ENCODE data around the gene CHPF.

The CHPF gene

DNA sequence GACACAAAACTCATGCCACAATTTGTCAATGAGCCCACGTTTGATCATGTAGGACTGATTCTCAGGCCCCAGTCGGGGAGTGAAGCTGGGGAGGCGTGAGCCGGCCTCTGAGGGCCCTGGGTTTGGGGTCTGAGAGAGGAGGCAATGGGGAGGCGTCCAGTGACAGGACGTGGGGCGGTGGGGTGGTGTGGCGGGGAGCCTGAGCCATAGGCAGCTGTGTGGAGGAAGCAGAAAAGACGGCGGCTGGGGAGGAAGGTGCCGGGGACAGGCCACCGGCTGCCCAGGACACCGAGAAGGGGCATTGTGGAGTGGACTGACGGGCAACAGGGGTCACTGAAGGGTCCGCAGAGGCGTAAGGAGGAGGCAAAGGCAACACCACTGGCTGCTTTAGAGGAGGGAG is 7.2 kb downstream of the CHPF start:
- TF ChIP-seq, protein P1, sequence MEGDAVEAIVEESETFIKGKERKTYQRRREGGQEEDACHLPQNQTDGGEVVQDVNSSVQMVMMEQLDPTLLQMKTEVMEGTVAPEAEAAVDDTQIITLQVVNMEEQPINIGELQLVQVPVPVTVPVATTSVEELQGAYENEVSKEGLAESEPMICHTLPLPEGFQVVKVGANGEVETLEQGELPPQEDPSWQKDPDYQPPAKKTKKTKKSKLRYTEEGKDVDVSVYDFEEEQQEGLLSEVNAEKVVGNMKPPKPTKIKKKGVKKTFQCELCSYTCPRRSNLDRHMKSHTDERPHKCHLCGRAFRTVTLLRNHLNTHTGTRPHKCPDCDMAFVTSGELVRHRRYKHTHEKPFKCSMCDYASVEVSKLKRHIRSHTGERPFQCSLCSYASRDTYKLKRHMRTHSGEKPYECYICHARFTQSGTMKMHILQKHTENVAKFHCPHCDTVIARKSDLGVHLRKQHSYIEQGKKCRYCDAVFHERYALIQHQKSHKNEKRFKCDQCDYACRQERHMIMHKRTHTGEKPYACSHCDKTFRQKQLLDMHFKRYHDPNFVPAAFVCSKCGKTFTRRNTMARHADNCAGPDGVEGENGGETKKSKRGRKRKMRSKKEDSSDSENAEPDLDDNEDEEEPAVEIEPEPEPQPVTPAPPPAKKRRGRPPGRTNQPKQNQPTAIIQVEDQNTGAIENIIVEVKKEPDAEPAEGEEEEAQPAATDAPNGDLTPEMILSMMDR (IDR thresholded peaks at IDR 0.05; ENCODE audit: low read depth, low read length), result no peak
- DNase-seq (ENCODE audit: extremely low read depth, low read depth), result no peak

DNA sequence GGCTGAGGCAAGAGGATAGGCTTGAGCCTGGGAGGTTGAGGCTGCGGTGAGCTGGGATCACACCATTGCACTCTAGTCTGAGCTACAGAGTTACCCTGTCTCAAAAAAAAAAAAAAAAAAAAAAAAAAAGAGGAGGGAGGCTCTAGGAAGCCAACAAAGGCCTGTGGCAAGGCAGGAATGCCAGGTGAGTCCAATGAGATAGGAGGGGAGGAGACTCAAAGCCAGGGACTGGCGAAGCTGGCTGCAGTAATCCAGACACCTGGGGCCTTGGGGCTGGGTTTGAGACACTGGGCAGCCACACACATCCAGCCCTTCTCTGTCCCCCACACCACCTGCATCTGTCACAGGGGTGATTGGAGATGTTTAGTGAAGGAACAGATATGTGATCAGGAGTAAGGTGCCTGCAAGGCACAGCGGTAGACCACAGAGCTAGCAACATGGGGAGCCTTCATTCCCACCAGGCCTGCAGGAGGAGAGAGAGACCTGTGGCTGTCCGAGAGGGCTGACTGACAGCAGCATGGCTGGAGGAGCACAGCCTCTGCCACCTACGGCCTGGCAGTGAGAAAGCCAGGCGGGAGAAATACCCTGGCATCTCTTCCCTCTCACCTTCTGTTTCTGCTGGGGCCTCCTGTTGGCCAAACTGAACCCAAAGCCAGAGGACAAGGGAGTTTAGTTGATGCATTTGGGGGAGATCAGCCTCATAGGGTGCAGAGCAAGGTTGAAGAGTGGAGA is 9.5 kb downstream of the CHPF start:
- TF ChIP-seq, protein P1 (IDR thresholded peaks at IDR 0.05; ENCODE audit: low read depth, low read length), result no peak
- DNase-seq (ENCODE audit: extremely low read depth, low read depth), result no peak

DNA sequence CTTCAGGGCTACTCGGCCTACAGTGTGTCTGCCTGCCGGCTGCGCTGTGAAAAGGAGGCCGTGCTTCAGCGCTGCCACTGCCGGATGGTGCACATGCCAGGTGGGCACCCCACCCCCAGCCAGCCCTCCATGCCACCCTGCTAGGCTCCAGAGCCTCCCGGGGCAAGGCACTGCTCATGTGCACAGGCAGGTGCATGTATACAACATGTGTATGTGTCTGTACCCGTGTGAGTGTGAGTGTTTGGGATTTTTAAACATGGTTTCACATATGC is 11.3 kb downstream of the CHPF start:
- DNase-seq (ENCODE audit: extremely low read depth, low read depth), result no peak
- TF ChIP-seq, protein P1 (IDR thresholded peaks at IDR 0.05; ENCODE audit: low read depth, low read length), result no peak

DNA sequence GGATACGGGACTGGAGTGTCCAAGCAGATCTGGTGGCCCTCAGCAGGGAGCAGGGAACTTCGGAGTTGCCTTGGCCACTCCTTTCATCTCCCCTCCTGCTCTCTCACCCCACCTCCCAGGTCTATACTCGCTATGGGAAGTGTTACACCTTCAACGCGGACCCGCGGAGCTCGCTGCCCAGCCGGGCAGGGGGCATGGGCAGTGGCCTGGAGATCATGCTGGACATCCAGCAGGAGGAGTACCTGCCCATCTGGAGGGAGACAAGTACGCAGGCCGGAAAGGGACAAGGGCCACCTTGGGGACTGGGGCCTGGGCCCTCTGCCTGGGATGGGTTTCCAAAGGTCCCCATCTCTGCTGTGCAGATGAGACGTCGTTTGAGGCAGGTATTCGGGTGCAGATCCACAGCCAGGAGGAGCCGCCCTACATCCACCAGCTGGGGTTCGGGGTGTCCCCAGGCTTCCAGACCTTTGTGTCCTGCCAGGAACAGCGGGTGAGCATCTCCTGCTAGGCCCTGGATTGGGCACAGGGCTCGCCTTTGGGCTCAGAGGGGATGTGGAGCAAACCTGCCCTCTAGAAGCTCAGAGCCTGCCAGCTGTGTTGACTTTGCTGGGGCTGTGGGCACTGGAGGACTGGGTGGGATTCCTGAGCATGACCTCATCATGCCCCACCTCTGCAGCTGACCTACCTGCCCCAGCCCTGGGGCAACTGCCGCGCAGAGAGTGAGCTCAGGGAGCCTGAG is 11.8 kb downstream of the CHPF start:
- TF ChIP-seq, protein P1 (IDR thresholded peaks at IDR 0.05; ENCODE audit: low read depth, low read length), result no peak
- DNase-seq (ENCODE audit: extremely low read depth, low read depth), result no peak

DNA sequence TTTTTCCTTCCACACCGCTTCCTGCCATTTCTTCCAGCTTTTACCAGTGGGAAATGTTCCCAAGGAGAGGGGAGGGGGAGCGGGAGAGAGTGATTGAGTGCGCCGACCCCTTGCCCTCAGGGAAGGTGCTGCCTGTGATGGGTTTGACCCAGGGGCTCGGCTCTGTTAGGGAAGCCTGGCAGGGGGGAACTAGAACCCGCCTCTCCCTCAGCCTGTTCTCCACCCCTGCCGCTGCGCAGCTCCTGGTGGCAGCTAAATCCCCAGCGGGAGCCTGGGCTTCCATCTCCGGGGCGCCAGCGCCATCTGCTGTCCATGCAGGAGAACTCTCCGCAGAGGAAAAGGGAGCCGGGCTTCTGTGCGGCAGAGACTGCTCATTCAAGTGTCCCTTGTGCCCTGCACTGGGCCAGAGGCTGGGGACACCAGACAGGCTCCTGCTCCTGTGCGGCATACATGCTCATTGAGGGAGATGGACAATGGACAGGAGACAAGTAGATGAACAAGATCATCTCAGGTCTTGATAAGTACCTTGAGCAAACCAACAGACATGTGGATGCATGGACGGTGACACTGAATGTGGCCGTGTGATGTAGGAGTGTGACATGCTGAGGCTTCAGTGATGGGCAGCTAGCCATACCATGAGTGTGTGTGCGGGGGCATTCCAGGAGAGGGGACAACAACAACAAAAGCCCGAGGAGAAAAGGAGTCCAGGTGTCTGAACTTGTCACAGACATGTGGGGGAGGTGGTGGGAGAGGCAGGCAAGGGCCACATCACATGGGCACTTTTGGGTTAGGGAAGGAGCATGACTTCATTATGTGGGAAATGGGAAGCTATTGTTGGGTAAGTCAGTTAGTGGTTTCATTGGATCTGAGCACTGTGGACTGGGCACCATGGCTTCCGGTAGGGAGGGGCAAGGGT is 13.3 kb downstream of the CHPF start:
- DNase-seq (ENCODE audit: extremely low read depth, low read depth), result peak; percentile 53
- TF ChIP-seq, protein P1 (IDR thresholded peaks at IDR 0.05; ENCODE audit: low read depth, low read length), result peak; percentile 96

DNA sequence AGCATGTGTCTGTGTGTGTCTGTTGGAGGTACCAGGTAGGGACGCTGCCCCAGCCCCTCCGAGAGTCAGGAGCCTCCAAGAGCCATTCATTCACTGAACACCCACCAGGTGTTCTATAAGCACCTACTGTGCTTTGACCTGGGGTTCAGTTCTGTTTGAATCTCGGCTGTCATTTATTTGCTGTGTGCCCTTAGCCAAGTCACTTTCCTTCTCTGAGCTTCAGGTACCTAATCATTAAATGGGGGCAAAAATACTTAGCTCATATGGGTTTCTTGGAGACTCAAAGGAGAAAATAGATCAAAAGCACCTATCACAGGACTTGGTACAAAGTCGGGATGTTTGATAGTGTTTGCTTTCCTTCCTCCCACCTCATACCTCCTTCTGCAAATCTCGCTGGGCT is 16.1 kb downstream of the CHPF start:
- no peak for DNase-seq (ENCODE audit: extremely low read depth, low read depth)
- TF ChIP-seq, protein P1 (IDR thresholded peaks at IDR 0.05; ENCODE audit: low read depth, low read length), result no peak

DNA sequence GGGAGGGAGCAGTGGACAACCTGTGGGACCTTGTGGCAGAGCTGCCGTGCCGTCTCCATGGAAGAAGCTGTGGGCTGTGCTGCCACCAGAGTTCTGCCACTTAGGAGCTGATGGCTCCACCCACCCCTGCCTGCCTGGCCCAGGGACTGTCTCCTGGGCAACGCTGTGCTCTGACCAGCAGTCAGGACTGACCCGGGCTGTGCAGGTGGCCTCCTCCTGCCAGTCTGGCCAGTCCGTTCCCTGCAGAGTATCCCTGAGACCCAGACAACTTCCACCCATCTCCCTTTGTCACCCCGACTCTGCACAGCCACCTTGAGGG is 16.6 kb downstream of the CHPF start:
- TF ChIP-seq, protein P1 (IDR thresholded peaks at IDR 0.05; ENCODE audit: low read depth, low read length), result no peak
- DNase-seq (ENCODE audit: extremely low read depth, low read depth), result no peak
